GM21723 (cell line): ENCODE data around the gene COTL1.
"Not testable (repeated sequence)": the region's sequence is repeated elsewhere in the genome, so short reads cannot be mapped to it uniquely, and the experiment has no call there.

Experiments
- ATAC-seq: cut with Tn5 transposase; IDR thresholded peaks from one replicate; pipeline ENCODE4 v1.9.1; 2021; ENCODE audit warnings: mild to moderate bottlenecking, moderate library complexity; ENCODE audit not compliant: unreplicated experiment

The COTL1 gene

GRCh38 chr16:84574191-84574590, 43.7 kb downstream of the COTL1 start:
- ATAC-seq, result no peak

- ATAC-seq, result no peak
These were observed 45.8 kb downstream of the COTL1 start for GRCh38 chr16:84572096-84572495.

DNA sequence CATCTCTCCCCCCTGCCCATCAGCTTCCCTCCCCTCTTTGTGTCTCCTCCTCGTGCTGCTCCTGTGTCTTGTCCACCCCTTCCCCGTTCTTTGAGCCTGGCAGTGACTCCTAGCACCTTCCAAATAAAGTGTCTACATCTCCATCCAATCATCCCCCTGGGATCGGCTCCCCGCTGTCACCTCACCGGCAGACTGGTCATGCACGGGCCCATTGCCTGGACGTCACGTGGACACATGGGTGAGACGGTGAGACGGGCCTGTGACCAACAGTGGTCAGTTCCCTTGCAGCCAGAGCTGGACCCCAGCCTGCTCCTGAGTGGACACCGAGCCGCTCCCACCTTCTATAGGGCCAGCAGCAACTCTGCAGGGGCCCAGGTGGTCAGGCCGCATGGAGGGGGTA, 46.4 kb downstream of the COTL1 start:
- no peak for ATAC-seq

- no peak for ATAC-seq
These were observed 47.0 kb downstream of the COTL1 start for GRCh38 chr16:84570739-84571403.

DNA sequence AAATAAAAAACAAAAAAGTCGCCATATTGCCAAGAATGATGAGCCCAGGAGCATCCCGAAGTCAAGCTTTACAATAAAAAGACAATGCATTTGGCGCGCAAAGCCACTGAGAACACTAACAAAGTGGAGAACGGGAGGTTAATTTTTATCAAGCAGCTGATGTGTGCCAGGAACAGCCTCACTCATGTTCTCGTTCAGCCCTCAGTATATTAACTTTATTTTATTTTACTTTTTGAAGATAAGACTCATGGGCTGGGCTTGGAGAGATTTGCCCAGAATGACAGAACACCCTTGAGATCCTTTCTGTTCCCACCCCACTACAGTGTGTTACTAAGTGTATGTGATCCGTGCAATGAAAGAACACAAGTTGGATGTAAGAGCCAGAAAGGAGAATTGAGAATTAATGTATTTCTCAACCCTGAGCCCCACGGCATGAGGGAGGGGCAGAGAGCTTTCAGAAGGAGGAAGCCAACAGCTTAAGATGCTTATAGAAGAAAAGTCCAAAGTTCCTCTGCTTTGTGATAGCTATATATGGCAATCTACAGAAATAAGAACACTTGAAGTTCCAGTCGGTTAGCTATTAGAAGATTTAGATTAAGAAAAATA, 48.4 kb downstream of the COTL1 start:
- ATAC-seq, result no peak

- no peak for ATAC-seq
These were observed 49.8 kb downstream of the COTL1 start for GRCh38 chr16:84568066-84568465.

- no peak for ATAC-seq
These were observed 50.5 kb downstream of the COTL1 start for GRCh38 chr16:84567286-84567962.

DNA sequence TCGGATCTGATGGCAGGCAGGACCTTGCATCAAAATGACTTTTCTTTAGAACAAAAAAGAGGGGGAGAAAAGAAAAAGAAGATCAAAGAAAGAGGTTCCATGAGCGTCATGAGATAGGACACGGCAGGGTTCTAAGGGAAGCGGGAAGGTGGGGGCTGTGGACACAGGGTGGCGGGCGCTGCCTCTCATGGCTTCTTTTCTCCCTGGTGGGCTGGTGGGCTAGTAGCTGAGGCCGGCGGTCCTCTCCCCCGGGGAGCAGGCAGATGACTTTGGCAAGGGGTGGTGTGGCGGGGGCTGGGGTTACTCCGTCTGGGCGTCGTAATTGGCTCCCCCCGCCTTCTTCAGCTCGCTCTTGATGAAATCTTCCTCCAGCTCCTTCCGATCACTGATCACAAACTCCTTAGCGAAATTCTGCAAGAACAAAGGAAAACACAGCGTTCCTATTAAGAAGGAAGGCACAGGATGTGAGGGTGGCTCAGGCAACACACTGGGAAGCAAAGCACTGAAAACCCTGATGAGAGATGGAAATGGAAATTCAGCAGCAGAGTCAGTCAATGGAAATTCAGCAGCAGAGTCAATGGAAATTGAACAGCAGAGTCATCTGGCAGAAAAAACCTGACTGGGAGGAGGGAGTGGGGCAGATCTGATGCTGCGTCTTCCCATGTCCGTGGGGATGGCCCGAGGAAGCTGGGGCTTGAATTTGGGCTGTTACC, 51.2 kb downstream of the COTL1 start:
- ATAC-seq, result no peak

DNA sequence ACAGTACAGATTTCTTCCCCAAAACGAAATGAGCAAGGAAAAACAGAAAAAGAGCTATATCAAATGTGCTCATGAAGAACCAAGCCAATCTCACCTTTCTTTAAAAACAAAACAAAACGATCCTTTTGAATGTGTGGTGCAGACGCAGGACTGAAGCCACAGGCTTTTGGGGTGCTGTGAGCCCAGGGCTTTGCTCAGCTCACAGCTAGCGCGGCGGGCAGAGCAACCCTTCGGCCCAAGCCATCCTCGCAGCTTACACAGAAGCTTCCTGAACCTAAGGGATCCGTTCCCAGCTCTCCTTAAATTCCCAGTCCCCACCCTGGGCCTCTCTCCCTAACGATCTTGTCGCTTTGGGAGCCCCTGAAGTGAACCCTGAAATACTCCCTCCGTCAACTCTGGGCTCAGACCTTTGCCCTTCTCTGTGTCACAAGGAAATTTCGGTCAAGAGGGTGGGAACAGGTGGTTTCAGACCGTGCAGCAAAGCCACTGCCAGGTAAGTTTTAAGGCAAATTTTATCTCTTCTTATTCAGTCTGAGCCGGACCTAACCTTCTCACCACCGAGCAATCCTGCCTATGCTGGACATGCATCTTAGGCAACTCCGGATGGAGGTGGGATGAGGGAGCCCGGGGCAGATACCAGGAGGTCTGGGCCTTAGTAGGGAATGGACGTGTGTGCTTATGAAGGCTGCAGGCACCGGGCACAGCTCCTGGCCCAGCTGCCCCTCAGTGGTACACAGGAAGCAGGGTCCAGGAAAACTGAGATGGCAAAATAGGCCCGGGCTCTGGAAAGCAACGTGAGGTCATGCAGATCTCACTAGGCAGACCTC, 52.0 kb downstream of the COTL1 start:
- no peak for ATAC-seq

GRCh38 chr16:84563786-84564420, 54.0 kb downstream of the COTL1 start:
- ATAC-seq, result no peak

GRCh38 chr16:84563064-84563715, 54.7 kb downstream of the COTL1 start:
- no peak for ATAC-seq

DNA sequence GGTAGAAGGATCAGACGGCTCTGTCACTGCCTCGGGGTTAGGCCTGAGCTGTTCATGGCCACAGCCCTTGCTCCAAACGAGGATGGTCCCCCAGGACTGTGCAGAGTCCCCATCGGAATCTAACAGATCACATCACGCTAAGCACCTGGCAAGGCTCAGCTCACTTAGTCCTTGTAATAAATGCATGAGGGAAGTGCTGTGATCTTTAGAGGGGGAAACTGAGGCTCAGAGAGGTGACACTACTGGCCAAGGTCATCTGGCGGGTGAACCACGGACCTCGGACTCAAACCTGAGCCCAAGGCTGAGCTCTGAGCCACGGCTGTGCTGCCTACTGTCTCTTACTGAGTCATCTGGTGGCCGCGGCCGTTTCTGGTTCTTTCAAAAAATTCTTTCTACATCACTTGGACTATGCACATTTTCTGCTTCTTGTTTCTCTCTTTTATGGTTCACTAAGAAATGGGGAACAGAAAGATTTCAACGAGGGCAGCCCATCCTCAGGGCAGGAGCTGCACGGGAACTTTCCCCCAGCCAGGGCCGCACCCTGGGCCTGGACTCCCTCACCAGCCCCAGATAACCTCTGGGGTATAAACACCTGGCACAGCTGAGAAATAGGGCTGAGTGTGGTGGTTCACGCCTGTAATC, 55.6 kb downstream of the COTL1 start:
- peak; percentile 74 for ATAC-seq

DNA sequence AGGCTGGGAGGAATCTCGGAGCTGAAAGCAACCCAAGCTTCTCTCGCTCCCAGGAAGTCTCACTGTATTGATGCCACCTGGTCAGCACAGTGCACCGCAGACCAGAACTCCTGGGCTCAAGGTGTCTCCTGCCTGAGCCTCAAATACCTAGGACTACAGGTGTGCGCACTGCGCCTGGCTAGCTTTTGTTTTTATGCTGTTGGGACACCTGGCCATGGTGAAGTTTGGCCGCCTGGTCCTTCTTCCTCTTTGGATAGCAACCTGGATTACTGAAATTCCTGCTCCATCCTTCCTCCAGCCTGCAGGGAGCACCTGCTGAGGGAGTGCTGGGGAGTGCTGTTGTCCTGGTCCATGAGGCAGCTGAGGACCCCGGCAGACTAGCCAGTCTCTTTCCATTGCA, 56.6 kb downstream of the COTL1 start:
- no peak for ATAC-seq

- ATAC-seq, result no peak
These were observed 57.6 kb downstream of the COTL1 start for GRCh38 chr16:84560269-84560668.

DNA sequence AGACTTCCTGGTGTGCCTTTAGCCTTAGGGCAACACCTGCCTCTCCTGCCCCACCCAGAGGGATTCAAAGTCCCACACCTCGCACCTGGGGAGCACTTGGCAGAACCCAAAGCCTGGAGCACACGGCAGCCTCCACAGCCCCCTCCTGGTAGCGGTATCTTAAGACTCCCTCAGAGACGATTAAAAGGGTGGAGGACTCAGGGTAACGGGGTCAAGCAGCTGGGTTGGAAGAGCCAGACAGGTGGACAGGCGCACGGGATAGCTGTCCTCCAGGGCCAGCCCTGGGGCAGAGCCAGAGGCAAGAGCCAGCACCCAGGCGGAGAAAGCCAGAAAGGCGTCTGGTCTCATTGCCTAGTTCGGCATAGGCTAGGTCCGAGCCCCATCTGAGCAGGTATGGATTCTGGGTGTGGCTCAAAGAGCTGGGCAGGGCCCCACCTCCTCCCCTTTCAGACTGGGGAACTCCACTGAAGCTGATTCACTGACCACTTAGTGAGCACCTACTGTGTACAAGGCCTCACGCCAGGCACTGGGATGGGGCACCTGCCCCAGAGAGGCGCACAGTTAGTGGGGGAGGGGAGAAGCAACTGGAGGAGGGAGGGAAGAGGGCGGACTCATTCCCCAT, 58.5 kb downstream of the COTL1 start:
- ATAC-seq, result no peak

GRCh38 chr16:84558850-84559249, 59.0 kb downstream of the COTL1 start:
- ATAC-seq, result not testable (repeated sequence)

DNA sequence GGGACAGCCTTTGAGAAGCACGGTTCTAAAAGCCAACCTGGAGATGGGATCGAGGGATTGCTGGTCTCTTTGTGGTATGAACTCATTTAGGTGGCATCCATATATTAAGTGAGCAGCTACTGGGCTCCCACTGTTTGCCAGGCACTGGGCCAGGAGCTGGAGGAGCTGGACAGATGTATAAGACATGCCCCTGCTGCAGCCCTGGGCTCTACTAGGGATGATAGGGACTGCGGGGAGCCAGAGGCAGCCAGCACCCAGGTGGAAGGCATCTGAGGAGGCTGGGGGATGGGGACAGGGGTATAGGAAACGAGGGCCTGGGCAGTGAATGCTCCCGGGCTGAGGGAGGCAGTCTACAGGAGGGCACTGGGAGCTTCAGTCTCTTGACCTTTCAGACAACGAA, 60.4 kb downstream of the COTL1 start:
- no peak for ATAC-seq

DNA sequence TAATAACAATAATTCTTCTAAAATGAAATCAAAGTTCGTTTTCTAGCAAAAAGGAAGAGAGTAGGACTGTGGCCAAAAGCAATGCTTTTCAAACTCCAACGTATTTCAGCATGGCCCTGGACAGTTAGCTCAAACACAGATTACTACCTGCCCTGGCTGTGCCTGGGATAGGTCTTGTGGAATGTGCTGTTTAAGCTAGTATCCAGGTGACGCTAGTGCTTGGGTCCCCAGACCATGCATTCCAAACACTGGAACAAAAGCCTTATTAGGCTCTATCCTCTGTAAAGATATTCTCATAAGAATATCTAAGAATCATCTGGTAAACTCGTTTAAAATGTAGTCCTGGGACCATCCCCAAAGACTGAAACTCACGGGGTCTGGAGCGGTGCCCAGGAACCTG, 60.8 kb downstream of the COTL1 start:
- no peak for ATAC-seq
